RPMI8226 (cell line): ENCODE measurements around the gene GRIA4.
"Not testable (repeated sequence)": the region's sequence is repeated elsewhere in the genome, so short reads cannot be mapped to it uniquely, and the experiment has no call there.

Experiments
- DNase-seq: peaks from one replicate; pipeline ENCODE4 v3.0.0-alpha.2; 2015

Gene GRIA4

DNA sequence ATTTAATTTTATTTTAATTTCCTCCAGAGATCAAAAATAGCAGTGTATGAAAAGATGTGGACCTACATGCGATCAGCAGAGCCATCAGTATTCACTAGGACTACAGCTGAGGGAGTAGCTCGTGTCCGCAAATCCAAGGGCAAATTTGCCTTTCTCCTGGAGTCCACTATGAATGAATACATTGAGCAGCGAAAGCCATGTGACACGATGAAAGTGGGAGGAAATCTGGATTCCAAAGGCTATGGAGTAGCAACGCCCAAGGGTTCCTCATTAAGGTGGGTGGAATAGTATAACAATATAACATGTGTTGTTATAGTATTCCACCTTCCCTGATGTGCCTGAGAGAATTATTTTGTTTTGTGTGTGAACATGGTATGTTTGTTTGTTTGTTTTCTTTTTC is 323.8 kb downstream of the GRIA4 start:
- no peak for DNase-seq

DNA sequence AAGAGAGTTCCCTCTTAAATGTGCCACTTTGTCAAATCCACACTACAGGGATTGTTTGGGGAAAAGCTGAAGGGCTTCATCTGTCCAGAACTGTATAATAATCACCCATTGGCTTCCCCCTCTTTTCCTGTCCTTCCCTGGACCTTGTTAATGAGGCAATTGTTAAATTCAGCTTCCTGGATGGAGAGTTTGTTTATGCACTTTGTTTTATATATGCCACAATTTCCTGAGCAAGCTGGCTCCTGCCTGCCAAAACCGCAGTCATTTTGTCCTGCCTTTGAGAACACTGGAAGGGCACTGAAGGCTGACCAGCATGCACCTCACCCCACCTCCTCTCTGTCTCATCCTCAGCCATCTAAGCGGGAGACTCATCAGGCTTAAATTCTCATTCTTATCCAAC is 325.9 kb downstream of the GRIA4 start:
- no peak for DNase-seq

DNA sequence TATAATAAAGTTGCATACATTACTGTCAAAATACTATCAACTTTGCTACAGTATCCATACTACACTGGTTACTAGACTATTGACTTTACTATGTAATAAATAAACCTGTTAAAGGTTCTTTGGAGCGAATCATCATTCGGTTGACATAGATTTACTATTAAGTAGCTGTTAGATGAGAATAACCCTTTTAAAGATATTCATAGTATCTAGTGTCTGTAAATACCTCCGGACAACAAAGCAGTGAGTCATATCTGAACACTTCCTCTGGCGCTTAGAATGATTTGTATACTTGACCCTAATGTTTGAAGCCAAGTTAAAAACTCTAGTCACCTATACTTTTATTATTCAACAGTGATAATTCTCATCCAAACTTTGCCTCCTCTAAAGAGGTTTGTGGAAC is 327.5 kb downstream of the GRIA4 start:
- no peak for DNase-seq

DNA sequence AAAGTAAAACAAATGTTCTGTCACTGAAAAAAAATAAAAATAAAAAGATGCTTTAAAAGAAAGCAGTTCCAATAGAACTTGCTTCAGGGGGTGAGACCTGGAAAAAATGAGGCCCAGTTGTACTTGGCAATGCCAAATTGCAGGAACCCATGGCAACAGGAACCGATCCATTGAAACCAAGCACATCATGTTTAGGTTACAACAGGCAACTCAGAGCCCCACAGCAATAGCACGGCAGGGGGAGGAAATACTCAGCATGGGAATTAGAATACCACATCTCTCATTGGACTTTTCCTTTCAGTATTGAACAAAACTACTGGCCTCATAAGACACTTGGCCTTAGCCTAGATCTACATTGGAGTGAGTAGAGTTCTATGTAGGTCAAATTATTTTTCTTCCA is 327.9 kb downstream of the GRIA4 start:
- no peak for DNase-seq

DNA sequence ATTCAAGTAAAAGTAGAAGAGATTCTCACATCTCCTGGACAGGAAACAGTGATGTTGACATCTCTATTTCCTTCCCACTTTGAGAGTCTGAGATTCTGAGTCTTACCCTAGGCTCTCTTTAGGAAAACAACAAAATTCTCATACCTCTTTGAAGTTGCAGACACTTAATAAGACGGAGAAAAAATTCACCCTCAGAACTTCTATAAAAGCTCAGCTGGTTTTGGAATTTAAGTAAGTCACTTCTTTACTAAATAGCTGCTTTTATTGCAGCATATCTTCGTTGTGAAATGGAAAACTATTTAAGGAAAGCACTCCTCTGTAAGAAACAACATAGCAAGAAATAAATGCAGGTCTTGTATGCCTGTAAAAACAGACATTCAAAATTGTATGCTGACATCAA is 333.0 kb downstream of the GRIA4 start:
- no peak for DNase-seq

DNA sequence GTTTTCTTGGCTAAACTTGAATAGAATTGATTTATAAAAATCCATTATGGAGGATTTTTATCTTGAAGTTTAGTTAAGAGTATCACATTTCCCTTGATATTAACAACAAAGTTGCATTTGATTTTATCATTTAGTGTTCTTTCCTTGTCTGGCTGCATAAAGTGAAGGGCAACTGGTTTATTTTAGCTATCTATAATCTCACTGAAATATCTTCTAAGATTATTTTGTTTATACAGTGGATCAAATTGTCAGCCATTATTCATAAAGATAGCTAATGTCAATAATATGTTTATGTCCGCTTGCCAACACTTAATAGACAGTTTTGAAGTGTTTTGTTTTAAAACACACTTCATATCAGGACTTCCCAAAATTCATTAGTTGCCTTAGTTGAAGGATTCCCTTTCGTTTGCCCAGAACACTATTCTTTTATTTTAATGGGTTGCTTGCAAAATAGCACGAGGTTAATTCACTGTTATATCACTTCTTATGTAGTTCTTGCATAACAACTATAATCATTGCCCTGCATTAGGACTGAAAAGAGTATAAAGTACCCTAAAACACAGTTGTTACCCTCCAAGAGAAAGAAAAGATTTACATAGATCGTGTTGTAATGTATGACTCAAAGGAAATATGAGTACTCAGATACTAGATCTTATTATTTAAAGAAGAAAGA is 339.2 kb downstream of the GRIA4 start:
- DNase-seq, result no peak

DNA sequence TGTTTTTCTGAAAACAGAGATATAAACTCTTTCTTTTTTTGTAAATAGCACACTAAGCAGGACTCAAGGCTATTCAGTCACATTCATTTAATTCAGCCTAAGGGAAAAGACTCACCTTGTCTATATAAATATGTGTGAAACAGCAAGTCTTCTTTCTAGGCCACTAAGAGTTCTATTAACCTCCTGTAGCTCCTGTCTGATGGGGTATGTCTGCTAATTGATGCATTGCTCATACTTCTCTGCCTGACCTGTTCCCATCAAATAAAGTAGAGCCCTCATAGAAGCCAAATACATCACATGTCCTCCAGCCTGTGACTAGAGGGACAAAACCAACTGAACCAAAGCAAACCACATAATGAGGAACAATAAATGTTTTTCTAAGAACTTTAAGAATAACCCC is 344.0 kb downstream of the GRIA4 start:
- no peak for DNase-seq

DNA sequence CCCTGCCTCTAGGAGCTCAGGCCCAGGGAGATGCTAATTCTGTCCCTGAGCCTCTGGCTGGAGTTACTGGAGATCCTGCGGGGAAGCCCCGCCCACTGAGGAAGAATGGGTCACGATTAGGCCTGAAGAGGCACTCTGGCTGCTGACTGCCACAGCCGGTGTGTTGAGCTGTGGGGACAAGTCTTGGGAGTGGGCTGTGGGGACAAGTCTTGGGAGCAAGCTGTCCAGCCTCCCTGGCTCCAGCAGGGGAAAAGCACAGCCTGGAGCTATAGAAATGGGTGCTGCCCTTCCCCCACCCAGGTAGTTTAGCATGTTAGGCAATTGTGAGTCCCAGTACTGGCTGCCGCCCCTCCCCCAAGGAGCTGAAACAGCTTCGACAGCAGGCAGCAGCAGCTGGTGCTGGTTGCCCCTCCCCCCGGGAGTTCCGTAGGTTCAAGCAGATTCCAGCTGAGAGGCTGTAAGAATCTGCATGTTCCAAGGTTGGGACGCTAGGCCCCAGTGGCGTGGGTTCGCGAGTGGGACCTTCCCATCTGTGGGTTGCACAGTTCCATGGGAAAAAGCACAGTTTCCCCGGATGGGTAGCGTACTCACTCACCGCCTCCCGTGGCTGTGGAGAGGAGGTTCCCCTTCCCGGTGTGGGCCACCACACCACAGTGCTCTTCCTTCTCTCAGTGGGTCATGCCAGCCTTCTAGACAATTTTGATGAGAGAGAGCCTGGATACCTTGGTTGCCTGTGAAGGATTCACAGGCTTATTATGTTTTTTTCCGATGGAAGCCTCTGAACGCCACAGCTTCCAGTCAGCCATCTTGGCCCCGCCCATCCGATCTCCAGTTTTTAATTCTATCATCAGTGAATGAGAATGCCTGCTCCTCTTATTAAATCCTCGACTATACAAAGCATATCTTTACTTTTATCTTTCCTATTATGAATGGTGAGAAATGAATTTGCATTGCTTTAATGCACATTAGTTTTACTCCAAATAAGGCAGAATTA is 350.7 kb downstream of the GRIA4 start:
- DNase-seq, result peak; percentile 80

DNA sequence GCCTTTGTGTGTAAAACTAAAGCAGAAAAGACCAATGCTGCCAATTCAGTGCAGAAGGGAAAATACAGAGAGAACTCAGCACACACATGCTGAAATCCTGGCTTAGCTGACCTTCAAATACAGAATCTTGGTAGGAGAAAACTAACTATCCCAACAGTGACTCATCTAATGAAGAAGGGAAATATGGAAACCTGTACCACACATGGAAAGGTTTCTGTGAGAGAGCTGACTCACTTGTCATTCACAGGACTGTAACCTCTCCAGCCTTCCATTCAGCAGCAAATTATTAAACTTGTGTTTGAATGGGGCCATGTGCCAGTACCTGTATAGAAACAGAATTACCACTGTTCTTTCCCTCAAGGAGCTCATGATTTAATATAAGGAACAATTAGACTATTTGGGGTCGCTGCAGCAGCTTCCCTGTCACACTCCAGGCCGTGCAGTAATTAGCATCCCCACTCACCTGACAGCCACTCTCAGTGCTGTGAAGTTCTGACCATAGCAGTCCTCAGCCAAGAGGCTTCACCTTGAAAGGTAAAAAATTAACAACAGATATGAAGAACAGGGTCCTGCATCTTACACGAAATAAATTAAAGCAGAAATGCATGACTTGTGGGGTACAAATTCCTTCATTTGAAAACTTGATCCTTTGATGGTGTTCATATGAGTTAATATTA is 358.3 kb downstream of the GRIA4 start:
- no peak for DNase-seq

DNA sequence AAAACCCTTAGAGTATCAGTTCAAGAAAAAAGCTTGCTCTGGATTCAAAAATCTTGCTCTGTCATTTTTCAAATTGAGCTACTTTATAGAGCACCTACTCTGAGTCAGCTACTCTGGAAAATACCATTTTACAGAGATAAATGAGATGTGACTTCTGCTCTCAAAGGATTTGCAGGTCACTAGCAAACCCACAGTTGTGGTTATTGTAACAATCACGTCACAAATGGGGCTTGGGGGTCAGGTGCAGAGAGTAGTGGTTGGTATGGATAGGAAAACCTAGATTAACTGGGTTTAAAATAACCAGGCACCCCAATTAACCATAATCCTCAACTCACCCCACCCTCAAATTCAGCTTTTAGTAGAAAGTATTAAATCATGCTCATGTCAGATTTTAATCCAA is 359.9 kb downstream of the GRIA4 start:
- no peak for DNase-seq

DNA sequence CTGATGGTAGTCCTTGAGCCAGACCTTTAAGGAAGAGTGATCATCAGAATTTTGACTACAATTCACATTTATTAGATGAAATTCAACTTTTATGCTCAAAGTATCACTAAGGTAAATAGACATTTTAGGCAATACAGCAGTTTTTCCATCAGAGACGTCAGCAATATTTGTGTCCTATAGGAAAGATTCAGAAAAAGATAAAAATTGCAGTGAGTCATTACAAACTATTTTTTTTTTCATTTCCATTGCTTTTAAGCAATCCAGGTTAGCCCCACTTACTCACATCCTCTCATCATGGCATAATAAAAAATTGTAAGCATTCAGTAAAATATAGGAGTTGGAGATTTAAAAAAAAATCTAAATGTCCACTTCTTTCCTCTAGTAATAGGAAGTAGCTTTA is 365.3 kb downstream of the GRIA4 start:
- no peak for DNase-seq

DNA sequence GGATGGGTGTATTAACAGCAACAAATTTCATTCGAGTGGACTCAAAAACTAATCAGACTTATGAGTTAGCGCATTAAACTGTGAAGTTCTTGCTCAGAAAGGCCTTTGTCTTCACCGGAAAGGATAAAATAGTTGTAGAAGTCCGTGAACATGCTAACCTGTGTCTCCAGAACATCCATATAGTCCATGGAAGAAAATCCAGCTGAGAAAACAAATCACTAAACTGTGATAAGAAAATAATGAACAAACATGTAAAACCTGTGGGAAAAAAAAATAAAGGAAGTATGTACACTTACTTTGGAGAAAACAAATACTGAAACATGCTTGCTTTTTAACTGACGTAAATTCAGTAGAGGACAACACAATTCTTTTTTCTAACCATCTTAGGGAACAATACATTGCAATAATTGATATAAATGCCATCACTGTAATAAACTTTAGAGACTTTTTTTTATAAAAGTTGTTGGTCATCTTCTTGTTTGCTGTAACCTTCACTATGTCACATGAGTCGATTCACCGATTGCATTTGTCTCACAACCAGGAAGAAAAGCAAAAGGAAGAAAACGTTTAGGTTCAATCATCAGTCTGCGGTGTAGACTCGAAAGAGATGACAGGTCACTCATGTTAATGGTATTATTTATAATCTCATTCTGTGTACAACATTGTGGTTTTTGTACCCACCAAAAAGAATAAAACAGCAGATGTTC is 370.3 kb downstream of the GRIA4 start:
- no peak for DNase-seq

DNA sequence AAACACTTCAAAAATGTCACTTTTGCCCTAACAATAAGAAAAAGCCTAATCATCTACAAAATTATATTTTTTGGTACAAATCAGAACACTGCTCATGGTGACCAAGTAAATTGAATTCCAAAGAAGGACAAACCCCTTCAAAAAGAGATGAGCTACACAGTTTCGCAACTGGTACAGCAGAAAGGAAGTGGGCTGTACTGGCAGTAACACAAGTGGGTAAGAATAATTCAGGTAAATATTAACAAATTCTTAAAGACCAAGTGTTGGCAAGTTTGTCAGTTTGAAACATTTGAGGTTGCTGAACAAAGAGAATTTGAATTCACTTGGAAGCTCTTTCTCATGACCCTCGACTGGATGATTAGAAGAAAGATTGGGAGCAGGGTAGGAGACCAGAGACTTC is 376.7 kb downstream of the GRIA4 start:
- no peak for DNase-seq

DNA sequence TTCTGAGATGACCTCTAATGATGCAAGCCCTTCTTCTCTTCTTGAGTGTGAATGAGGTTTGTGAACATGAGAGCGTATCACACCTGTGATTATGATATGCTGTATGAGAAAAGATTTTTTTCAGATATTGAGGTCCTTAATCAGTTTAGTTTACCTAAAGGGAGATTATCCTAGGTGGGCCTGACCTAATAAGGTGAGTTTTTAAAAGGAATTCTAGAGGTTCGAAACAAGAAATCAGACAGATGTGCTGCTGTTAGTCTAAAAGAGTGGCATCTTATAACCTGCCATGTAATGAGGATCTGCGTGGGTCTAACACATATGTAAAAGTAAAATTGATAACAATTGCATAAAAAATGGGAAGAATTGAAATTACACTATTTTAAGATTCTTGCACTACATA is 378.3 kb downstream of the GRIA4 start:
- no peak for DNase-seq

DNA sequence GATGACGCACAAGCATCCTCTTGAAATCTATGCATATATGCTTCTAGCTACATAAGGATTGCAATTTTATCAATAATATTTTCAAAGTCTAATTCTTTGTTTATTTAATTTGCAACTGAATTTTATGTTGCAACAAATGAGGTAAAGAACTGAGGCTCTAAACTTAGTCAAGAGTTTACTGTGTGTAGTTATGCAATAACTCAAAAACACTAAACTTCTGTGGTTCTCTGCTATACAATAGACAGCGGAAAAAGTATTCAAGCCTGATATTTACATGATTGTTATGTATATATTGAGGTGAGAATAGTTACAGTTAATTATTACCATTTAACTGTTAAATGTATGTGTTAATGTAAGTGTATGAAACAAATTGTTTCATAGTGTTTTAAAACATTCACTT is 379.3 kb downstream of the GRIA4 start:
- no peak for DNase-seq

DNA sequence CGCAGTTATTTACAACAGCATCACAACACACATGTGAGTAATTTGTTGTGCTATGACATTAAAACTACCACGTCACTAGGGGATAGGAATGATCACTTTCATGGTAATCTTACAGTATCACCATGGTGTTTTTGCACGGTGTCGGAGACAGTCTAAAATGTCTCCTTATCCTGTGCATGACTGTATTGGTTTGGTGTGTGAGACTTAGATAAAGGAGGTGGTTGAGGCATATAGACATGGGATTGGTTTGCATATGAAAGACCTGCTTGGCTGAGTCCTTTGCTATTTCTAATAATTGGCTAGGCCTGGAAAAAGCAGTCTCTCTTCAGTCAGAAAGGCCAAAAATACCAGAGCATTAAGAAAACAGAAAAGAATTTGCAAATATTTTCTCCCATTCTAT is 382.0 kb downstream of the GRIA4 start:
- no peak for DNase-seq

DNA sequence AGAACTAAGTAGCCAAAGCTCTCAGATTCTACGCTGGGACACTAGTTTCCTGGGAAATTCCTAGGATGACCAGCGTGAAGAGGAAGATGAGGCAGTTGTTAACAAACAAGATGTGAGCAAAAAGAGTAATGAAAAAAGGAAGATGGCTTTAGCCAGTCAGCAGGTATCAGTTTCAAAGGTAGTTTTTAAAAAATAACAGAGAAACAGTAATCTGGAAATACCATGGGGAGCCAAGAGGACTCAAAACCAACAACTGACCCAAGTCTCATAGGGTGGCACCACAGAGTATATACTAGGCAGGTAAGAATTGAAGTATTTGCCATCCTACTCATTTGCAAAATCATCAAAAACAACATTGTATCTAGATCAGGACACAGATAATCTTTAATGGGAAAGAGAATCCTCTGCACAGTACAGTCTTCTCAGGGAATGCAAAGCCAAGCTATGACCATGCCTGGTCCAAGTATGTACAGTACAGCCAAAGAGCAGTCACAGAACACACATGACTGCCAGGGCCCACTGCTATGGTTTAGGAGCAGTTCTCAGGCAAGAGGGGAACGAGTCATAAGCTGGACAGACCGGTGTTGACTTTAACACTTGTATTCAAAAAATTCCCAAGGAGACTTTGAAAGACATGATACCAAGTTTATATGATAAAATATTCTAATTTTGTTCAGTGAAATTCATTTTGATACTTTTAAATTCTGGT is 391.6 kb downstream of the GRIA4 start:
- no peak for DNase-seq

DNA sequence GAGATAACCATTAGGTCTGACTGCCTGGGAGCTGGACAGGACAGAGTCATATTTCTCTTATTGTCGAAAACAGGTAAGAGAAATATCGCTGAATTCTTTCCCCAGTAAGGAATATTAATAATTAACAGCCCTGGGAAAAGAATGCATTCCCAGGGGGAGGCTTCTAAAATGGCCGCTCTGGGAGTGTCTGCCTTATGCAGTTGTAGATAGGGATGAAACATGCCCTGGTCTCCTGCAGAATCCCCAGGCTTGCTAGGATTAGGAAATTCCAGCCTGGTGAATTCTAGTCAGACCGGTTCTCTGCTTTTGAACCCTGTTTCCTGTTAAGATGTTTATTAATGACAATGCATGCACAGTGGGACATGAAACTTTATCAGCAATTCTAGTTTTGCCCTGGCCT is 393.2 kb downstream of the GRIA4 start:
- DNase-seq, result not testable (repeated sequence)

DNA sequence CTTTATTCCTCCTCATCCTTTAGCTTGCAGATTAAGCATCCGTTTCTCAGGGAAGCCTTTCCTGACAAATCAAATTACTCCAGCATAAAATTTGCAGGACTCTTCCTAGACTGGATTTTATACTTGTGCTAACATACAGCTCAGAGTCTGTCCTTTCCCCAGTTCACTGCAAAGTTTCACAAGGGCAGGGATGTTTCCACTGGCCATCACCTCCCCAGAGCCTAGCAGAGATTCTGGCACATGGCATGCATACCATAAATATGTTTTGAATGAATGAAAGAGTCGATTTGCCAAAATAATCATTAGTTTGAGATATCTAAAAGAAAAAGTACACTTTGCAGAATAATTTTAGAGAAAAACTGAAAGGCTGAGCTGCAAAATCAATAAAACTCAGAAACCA is 401.6 kb downstream of the GRIA4 start:
- DNase-seq, result no peak

DNA sequence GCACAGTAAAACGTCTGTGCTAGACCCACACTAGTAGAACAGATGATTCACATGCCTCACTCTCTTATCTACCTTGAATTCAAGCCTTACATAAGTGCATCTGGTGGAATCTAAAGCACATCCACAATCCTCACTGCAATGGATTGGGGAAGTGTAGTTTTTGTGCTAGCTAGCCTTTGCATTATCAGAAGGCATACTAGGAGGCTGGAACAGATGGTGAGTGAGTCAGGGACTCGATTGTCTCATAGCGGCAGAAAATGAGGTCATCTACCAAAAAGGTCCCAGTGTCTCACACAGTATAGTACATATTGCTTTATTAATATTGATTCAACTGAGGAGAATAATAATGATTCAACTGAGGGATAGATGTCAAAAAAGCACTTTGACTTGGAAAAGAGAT is 402.9 kb downstream of the GRIA4 start:
- DNase-seq, result no peak

DNA sequence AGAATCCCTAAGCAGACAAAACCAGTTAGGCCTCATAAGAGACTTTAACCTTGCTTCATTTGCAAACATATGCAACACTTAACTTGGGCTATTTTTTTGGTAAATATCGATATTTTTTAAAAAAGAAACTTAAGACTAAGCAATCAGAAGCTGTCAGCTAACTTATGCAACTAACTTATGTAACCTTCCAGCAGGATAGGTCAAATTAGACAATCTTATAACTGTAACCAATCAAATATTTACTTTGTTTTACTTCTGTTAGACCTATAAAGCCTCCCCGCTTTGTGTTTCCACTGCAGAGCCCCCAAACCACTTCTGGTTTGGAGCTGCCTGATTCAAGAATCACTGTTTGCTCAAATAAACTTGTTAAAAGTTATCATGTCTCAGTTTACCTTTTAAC is 404.2 kb downstream of the GRIA4 start:
- no peak for DNase-seq

DNA sequence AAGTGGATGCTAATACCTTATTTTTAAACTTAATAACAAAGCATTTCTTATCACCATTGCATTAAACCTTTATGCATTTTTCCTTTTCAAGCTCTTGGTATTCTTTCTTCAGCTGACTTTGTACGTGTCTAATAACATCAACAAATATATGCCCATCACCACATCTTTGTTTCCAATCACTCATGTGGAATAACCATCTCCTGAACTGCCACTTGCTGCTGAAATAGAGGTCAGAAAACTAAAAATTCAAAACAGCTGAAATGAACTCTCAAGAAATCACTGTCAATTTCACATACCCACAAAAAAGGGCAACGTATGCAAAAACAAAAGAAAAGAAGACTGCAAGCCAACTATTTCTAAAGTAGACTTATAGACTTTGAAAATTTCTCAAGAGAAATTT is 404.7 kb downstream of the GRIA4 start:
- DNase-seq, result no peak

DNA sequence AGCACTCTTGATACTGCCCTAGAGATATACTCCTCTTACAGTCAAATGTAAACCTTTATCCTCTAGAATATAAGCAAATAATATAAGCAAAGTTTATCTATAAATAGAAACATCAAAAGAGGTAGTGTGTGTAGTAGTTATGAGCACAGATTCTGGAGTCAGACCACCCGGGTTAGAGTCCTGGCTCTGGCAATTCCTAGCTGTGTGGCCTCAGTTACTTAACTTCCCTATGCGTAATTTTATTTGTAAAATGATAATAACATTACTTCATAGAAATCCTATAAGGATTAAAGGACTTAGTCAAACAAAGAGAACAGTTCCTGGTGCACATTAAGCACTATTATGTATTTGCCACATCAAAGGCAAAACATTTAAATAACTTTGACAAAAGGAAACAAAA is 405.2 kb downstream of the GRIA4 start:
- DNase-seq, result no peak
